WTC11 (cell line): Measurements from ENCODE around the gene MYLK2.

Experiments
- CBFB ChIP-seq: sonication (generic); formaldehyde crosslinking; IDR thresholded peaks from 2 replicates; pipeline ENCODE4 v1.8.1; 2022; ENCODE audit warnings: mild to moderate bottlenecking, low read depth, missing genetic modification reagents
- CREB1 ChIP-seq: sonication (generic); formaldehyde crosslinking; IDR thresholded peaks from 2 replicates; pipeline ENCODE4 v1.8.0; 2023; ENCODE audit warnings: mild to moderate bottlenecking, missing genetic modification reagents
- CREM ChIP-seq: sonication (generic); formaldehyde crosslinking; IDR thresholded peaks from 2 replicates; pipeline ENCODE4 v1.8.1; 2022; ENCODE audit warnings: mild to moderate bottlenecking, missing genetic modification reagents, moderate library complexity
- CTCF ChIP-seq: fragments of 200-600 bp; IDR thresholded peaks from 2 replicates; pipeline ENCODE4 v1.8.0; 2022; ENCODE audit warnings: antibody characterized with exemption
- FOXK1 ChIP-seq: sonication (generic); formaldehyde crosslinking; IDR thresholded peaks from 2 replicates; pipeline ENCODE4 v1.8.0; 2022; ENCODE audit warnings: mild to moderate bottlenecking, moderate library complexity, missing genetic modification reagents
- JUN ChIP-seq: sonication (generic); formaldehyde crosslinking; IDR thresholded peaks from 2 replicates; pipeline ENCODE4 v1.8.0; 2023; ENCODE audit warnings: mild to moderate bottlenecking, missing genetic modification reagents
- RELA ChIP-seq: sonication (generic); formaldehyde crosslinking; IDR thresholded peaks from 2 replicates; pipeline ENCODE4 v1.8.1; 2022; ENCODE audit warnings: missing genetic modification reagents, mild to moderate bottlenecking, borderline replicate concordance
- ZBTB21 ChIP-seq: sonication (generic); formaldehyde crosslinking; IDR thresholded peaks from 2 replicates; pipeline ENCODE4 v1.8.1; 2023; ENCODE audit warnings: mild to moderate bottlenecking, missing genetic modification reagents, borderline replicate concordance
- ZNF263 ChIP-seq: sonication (generic); formaldehyde crosslinking; IDR thresholded peaks from 2 replicates; pipeline ENCODE4 v1.8.1; 2022; ENCODE audit warnings: low read depth, mild to moderate bottlenecking, moderate library complexity, missing genetic modification reagents
- ZNF396 ChIP-seq: fragments of 250-450 bp; sonication (Bioruptor Pico); IDR thresholded peaks from 2 replicates; pipeline ENCODE4 v1.8.0; 2021; ENCODE audit warnings: mild to moderate bottlenecking, moderate library complexity, borderline replicate concordance
- TF ChIP-seq, protein P1 (sequence below): sonication (generic); formaldehyde crosslinking; IDR thresholded peaks from 2 replicates; pipeline ENCODE4 v1.8.1; 2022; ENCODE audit warnings: mild to moderate bottlenecking, missing genetic modification reagents, moderate library complexity, borderline replicate concordance

DNA sequence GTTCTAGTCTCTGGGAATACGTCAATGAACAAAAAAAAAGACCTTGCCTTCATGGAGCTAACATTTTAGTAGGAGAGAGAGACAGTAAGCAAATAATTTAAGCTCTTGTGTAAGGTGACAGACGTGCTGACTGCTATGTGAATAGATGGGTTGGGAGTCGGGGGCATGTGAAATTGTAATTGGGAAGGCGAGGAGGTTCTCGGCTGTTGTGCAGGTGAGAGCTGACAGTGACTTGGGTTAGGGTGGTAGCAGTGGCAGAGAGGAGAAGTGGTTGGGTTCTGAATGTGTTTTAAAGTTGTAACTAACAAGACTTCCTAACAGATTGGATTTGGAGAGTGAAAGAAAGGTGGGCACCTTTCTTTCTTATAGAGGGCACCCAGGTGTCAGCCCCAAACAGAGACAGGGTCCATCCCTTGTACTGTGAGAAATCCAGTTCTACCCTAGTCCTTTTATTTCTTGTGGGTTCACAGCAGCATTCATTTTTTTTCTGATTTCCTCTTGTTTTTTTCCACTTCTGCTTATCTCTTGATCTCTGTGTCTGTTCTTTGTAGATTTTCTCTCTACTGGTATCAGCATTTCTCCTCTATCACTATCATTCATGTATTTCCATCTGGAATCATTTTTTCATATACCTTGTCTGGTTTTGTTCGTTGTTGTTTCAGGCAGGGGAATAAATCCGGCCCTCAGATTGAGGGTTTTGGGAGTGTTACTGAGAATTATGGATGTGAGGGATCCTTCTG is 15.4 kb upstream of the MYLK2 start:
- no peak for TF ChIP-seq CREM
- no peak for TF ChIP-seq CTCF
- TF ChIP-seq CREB1: no peak
- TF ChIP-seq ZBTB21 (CRISPR knock-in tag): no peak
- TF ChIP-seq, protein P1, sequence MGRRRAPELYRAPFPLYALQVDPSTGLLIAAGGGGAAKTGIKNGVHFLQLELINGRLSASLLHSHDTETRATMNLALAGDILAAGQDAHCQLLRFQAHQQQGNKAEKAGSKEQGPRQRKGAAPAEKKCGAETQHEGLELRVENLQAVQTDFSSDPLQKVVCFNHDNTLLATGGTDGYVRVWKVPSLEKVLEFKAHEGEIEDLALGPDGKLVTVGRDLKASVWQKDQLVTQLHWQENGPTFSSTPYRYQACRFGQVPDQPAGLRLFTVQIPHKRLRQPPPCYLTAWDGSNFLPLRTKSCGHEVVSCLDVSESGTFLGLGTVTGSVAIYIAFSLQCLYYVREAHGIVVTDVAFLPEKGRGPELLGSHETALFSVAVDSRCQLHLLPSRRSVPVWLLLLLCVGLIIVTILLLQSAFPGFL (CRISPR knock-in tag): no peak
- no peak for TF ChIP-seq ZNF396 (CRISPR knock-in tag)
- TF ChIP-seq CBFB (CRISPR knock-in tag): no peak
- no peak for TF ChIP-seq ZNF263 (CRISPR knock-in tag)
- TF ChIP-seq RELA (CRISPR knock-in tag): no peak
- no peak for TF ChIP-seq JUN (CRISPR knock-in tag)
- no peak for TF ChIP-seq FOXK1 (CRISPR knock-in tag)
